HG03025 (cell line): Measurements from ENCODE around the gene ZNF568.

Source experiments
- ATAC-seq: cut with Tn5 transposase; IDR thresholded peaks from one replicate; pipeline ENCODE4 v1.9.1; 2021; ENCODE audit warnings: mild to moderate bottlenecking, moderate library complexity; ENCODE audit not compliant: unreplicated experiment, low FRiP score

Gene ZNF568

DNA sequence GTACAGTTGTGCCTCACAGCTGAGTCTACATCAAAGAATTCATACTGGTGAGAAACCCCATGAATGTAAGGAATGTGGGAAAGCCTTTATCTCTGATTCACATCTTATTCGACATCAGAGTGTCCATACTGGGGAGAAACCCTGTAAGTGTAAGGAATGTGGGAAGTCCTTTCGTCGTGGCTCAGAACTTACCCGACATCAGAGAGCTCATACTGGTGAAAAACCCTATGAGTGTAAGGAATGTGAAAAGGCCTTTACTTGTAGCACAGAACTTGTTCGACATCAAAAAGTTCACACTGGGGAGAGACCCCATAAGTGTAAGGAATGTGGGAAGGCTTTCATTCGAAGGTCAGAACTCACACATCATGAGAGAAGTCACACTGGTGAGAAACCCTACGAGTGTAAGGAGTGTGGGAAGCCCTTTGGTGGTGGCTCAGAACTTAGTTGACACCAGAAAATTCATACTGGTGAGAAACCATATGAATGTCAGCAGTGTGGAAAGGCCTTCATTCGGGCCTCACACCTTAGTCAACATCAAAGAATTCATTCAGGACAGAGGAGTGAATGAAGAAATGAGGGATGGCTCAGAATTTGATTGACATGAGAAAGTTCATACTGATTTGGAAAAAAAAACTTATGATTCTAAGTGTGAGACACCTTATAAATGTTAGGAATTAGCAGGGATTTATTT is 81.2 kb downstream of the ZNF568 start:
- no peak for ATAC-seq

DNA sequence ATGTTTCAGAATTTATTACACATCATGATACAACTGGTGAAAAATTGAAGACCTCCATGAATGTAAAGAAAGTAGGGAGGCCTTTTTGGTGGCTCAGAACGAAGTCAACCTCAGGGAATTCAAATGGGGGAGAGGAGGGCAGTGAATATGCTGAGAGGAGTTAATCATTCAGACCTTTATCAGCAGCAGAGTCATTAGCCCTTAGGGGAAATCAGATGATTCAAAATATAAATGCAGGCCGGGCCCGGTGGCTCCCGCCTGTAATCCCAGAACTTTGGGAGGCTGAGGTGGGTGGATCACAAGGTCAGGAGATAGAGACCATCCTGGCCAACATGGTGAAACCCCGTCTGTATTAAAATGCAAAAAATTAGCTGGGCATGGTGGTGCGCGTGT is 81.7 kb downstream of the ZNF568 start:
- no peak for ATAC-seq

DNA sequence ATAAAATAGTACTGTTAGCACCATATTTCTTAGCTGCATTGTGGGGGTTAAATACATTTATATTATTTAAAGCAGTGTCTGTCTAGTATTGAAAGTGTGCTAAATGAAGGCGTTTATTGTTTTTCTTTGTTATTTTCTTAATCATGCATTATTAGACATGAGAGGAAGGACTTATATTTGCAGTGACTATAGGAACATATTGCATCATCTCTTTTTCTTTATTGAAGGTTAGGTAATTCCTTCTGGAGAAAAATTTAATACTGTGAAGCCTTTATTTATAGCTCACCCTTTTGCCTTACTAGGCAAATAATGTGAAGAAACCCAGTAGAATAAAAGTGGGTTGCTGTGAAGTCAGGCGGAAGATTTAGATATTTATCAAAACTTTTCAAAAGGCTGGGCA is 83.2 kb downstream of the ZNF568 start:
- ATAC-seq = no peak

DNA sequence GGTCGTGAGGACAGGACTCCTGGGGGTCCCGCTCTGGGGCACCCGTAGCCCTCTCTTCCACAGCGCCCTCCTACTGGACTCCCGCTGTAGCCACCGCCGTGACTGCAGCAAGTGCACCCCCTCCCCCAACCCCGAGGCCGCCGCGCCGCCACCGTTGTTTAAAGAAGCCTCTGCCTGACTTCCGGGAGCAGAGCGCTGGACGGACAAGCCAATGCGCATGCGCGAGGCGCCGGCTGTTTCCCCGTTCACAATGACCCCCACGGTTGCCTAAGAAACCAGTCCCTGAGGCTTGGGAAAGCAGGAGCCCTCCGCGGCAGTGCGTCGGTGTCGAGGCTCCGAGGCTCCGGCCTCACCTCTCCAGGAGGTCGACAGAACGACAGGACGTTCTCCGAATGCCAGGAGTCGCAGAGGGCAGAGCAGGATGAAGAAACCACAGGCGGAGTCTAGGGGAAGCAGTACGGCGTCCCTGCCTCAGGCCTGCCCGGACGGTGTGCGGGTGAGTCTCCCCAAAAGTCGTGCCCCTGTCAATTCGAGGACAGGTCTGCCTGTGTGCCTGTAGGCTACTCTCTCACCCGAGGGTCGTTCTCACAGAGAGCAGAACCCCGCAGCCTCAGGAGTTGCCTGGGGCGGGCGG is 91.6 kb downstream of the ZNF568 start:
- ATAC-seq = no peak

DNA sequence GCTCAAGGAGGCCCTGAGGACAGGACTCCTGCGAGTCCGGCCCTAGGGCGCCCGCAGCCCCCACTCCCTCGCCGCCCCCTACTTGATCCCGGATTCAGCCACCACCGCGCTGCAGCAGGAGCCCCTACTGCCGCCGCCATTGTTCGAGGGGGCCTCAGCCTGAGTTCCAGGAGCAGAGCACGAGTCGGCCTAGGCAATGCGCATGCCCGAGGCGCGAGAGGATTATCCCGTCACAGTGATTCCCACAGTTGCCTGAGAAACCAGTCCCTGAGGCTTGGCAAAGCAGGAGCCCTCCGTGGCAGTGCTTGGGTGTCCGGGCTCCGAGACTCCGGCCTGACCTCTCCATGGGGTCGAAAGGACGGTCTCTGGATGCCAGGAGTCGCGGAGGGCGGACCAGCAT is 93.7 kb downstream of the ZNF568 start:
- ATAC-seq = no peak

DNA sequence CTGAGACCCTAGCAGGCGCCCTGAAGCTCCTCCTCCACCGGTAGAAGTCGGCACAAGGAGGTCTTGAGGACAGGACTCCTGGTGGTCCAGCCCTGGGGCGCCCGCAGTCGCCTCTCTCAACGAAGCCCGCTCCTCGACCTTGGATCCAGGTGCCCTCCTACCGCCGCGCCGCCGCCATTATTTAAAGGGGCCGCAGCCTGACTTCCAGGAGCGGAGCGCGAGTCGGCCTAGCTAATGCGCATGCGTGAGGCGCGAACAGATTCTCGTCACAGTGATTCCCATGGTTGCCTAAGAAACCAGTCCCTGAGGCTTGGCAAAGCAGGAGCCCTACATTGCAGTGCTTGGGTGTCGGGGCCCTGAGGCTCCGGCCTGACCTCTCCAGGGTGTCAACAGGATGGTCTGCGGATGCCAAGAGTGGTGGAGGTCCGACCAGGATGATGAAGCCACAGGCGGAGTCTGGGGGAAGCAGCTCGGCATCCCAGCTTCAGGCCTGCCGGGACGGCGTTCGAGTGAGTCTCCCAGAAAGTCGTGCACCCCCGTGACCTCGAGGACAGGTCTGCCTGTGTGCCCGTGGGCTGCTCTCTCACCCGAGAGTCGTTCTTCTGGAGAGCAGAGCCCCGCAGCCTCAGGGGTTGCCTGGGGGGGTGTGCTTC is 96.1 kb downstream of the ZNF568 start:
- no peak for ATAC-seq

DNA sequence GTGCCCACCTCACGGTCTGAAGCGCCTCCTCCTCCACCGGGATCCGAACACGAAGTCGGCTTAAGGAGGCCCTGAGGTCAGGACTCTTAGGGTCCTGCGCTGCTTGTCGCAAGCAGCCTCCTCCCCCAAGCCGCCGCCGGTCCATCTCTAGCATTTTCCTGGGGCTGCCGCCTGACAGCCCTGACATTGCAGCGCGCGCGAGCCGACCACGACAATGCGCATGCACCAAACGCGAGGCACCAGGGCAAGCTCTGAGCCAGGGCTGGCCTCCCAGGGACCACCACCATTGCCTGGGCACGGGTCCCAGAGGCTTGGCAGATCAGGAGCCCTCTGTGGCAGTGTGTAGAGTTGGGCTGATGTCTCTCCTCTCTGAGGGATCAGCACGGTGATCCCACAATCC is 98.3 kb downstream of the ZNF568 start:
- no peak for ATAC-seq

DNA sequence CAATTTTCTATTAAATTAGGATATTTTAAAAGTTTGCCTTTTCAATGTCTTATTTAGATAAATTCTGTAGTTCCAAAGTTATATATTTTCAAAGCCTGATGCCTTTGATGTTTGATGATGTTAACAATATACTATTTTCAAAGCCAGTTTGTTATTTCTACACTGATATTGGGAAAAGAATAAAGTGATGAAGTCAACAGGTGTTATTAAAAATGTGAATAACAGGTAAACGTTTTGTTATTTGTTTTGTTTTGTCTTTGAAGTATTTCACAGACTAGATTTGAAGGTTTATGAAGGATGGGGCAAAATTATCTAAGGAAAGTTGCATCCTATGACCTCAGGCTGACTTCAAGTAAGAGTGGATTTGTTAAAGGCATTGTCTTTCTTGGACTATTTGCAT is 129.0 kb downstream of the ZNF568 start:
- no peak for ATAC-seq
